Measurements from ENCODE around the gene EFNB2. TPM values are rescaled to one million over a fixed set of nuclear protein-coding genes. Genes with fewer than 3 reads are reported as not detected.

Gene EFNB2
- total RNA-seq, 2 donors from 2014 or later: 4.6 to 6.7 TPM

DNA sequence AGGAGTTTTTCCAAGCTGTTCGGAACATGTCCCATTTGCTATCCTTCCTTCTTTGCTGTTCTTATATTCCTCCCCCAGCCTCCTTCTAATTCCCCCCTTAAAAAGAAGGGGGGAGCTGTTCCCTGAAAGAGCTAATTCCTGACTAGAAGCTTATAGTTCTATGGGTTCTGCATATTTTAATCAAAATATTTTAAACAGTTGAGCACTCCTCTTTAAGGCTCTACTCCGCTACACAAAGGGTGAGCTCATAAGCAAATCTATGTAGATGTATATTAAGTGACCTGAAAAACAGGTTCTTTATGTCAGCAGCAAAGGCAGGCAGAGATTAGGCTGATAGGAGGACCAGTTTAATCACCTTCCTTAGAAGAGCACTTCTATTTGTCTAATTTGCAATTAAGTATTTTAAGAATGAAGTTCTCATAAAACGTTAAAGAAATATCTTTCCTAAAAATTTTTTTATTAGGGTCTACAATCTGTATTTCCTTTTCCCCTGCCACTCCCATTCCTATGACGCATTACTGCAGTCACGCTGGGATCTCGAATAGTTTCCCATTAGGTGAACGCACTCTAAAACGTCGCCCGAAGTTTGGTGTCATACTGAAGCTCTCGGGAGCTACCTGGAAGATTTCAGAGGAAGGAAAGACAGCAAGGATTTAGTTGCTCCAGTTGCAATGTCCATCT lies 5.2 kb downstream of the EFNB2 start:
- Histone ChIP-seq H3K4me1 (peaks cover 17% of the 10 kb centered on the region), H3K27ac (no peak overlapping the region), H3K4me3 (no peak overlapping the region)

DNA sequence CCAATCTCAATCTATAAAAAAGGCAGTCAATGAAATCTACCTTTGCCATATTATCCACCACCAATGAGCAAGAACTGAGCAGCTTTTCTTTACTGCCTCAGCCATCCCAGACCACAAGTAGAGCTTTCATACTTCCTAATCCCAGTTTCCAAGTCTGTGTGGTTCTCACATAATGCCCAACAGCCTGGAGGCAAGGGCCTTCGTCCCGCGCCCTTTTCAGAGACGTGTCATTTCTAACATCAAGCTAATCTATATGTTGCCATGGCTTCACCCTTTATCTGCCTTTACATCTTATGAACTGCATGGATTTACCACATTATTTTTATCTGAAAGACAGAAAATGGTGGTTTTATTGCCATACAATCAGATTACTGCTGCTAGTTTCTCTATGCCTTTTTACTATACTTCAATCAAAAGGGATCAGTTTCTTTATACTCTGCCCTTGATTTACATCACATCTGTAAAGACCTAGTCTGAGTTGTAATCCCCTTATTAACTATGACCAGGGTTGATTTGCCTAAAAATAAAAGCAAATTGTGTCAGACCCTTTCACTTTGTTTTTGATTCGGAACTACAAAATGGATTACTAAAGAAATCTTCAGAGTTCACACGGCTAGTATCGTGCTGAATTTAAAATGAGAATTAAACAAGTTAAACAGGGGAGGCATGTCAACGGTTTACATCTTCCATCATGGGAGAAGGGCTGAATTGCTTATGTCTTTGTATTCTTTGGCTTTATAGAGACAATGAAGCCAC lies 5.9 kb downstream of the EFNB2 start:
- no peak for TF ChIP-seq POLR2A (IDR thresholded peaks at IDR 0.05)
- TF ChIP-seq, protein P1, sequence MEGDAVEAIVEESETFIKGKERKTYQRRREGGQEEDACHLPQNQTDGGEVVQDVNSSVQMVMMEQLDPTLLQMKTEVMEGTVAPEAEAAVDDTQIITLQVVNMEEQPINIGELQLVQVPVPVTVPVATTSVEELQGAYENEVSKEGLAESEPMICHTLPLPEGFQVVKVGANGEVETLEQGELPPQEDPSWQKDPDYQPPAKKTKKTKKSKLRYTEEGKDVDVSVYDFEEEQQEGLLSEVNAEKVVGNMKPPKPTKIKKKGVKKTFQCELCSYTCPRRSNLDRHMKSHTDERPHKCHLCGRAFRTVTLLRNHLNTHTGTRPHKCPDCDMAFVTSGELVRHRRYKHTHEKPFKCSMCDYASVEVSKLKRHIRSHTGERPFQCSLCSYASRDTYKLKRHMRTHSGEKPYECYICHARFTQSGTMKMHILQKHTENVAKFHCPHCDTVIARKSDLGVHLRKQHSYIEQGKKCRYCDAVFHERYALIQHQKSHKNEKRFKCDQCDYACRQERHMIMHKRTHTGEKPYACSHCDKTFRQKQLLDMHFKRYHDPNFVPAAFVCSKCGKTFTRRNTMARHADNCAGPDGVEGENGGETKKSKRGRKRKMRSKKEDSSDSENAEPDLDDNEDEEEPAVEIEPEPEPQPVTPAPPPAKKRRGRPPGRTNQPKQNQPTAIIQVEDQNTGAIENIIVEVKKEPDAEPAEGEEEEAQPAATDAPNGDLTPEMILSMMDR (IDR thresholded peaks at IDR 0.05): no peak
- H3K4me3 ChIP-seq: no peak overlapping the region
- no peak overlapping the region for H3K27ac ChIP-seq

More for the DNA sequence above, 5.2 kb downstream of the EFNB2 start:
- ATAC-seq (no peak), DNase-seq (no peak)
- Histone ChIP-seq H3K36me3 (replicated peaks in 1 of 2; ENCODE audit: insufficient read depth in 1 of 2, low read depth in 2 of 2) (no peaks in the 10 kb centered on the region), H3K9me3 (no peaks in the 10 kb centered on the region), H3K27me3 (no peaks in the 10 kb centered on the region)
- 75 to 78% methylated on average over 11 of the region's 11 CpGs for WGBS, 2 donors
- intact Hi-C loops (cut with DNase I): no loop called here
- TF ChIP-seq POLR2A (IDR thresholded peaks at IDR 0.05): no peak
- TF ChIP-seq, protein P1 (IDR thresholded peaks at IDR 0.05): no peak

DNA sequence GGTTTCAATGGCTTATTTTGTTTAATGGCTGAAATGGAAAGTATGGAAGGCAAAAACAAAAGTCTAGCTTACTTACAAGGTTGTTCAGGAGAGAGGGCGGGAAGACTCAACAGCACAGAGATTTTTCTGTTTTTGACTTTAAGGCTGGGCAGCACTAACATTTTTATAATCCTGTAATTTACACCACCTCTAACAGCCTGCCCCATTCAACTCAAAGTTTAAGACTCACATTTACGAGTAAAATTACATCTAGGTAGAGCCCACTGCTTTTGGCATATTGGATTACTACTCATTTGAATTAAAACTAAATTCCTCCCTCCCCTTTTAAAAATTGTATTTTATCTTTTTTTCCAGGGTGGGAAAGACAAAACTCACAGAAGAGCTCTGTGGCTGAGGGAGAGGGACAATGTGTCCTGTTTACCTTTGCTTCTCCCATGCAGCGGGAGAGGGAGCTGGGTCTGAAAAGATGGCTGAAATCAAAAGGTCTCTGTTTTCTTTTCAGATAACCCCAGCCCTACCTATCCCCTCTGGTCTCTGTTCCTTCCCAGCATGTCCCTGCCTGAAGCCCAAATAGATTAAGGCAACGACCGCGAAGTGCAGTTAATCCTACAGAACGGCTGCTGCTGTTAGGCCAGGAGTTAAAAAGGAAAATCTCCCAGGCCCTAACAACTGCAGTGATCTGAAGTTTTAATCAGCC lies 6.6 kb downstream of the EFNB2 start:
- Histone ChIP-seq H3K27ac (no peak overlapping the region), H3K9me3 (no peaks in the 10 kb centered on the region), H3K4me3 (no peak overlapping the region), H3K36me3 (replicated peaks in 1 of 2; ENCODE audit: insufficient read depth in 1 of 2, low read depth in 2 of 2) (no peaks in the 10 kb centered on the region), H3K4me1 (peaks cover 12% of the 10 kb centered on the region), H3K27me3 (no peaks in the 10 kb centered on the region)
- ATAC-seq: no peak
- DNase-seq: no peak
- TF ChIP-seq, protein P1 (IDR thresholded peaks at IDR 0.05): no peak
- TF ChIP-seq POLR2A (IDR thresholded peaks at IDR 0.05): no peak
- WGBS, 2 donors: 90 to 96% methylated on average over 7 of the region's 7 CpGs
- intact Hi-C loops (cut with DNase I): loop anchor here (10.0 kb wide), 2 partner anchors 444 to 1124 kb away; no protein-coding TSS in a partner anchor

More for the DNA sequence above, 5.9 kb downstream of the EFNB2 start:
- Histone ChIP-seq H3K36me3 (replicated peaks in 1 of 2; ENCODE audit: insufficient read depth in 1 of 2, low read depth in 2 of 2) (no peaks in the 10 kb centered on the region), H3K27me3 (no peaks in the 10 kb centered on the region), H3K9me3 (no peaks in the 10 kb centered on the region), H3K4me1 (peaks cover 17% of the 10 kb centered on the region)
- ATAC-seq: no peak
- DNase-seq: no peak
- intact Hi-C loops (cut with DNase I): loop anchor here (10.0 kb wide), 2 partner anchors 445 to 1125 kb away; no protein-coding TSS in a partner anchor
- 78 to 82% methylated on average over 8 of the region's 8 CpGs for WGBS, 2 donors

- TF ChIP-seq, protein P1 (IDR thresholded peaks at IDR 0.05): no peak
- TF ChIP-seq POLR2A (IDR thresholded peaks at IDR 0.05): no peak
- intact Hi-C loops (cut with DNase I): loop anchor here (10.0 kb wide), 2 partner anchors 443 to 1123 kb away; no protein-coding TSS in a partner anchor
- H3K27me3 ChIP-seq: no peaks in the 10 kb centered on the region
- no peaks in the 10 kb centered on the region for H3K9me3 ChIP-seq
- WGBS, 2 donors: 14 to 15% methylated on average over 2 of the region's 2 CpGs
- peaks cover 4% of the 10 kb centered on the region for H3K4me1 ChIP-seq
- no peak overlapping the region for H3K27ac ChIP-seq
- DNase-seq: no peak
- no peaks in the 10 kb centered on the region for H3K36me3 ChIP-seq (replicated peaks in 1 of 2; ENCODE audit: insufficient read depth in 1 of 2, low read depth in 2 of 2)
- ATAC-seq: no peak
- H3K4me3 ChIP-seq: no peak overlapping the region
These were observed 7.6 kb downstream of the EFNB2 start for GRCh38 chr13:106527826-106528225.

Measured in body of pancreas (tissue), 4 donors.